Measurements from ENCODE around the gene RASSF4.

Gene RASSF4

GRCh38 chr10:44949127-44949802, 10.3 kb upstream of the RASSF4 start:
- no peak for DNase-seq

- no peak for DNase-seq
Observed at GRCh38 chr10:44949915-44950314, 9.7 kb upstream of the RASSF4 start.

- no peak for DNase-seq
Observed at GRCh38 chr10:44950326-44951225, 9.0 kb upstream of the RASSF4 start.

GRCh38 chr10:44951576-44952226, 7.9 kb upstream of the RASSF4 start:
- DNase-seq = no peak

- no peak for DNase-seq
Observed at GRCh38 chr10:44952779-44953231, 6.8 kb upstream of the RASSF4 start.

- no peak for DNase-seq
Observed at GRCh38 chr10:44954042-44954441, 5.6 kb upstream of the RASSF4 start.

GRCh38 chr10:44954962-44955361, 4.6 kb upstream of the RASSF4 start:
- no peak for DNase-seq

GRCh38 chr10:44955413-44956070, 4.1 kb upstream of the RASSF4 start:
- DNase-seq = no peak

GRCh38 chr10:44956226-44956625, 3.4 kb upstream of the RASSF4 start:
- DNase-seq = no peak

- DNase-seq = no peak
Observed at GRCh38 chr10:44956717-44957706, 2.6 kb upstream of the RASSF4 start.

- DNase-seq = no peak
Observed at GRCh38 chr10:44958196-44958897, 1.3 kb upstream of the RASSF4 start.

GRCh38 chr10:44958898-44959246, 730 bp upstream of the RASSF4 start:
- no peak for DNase-seq

GRCh38 chr10:44960088-44960460, 472 bp downstream of the RASSF4 start:
- DNase-seq = no peak

GRCh38 chr10:44960482-44961229, 1.1 kb downstream of the RASSF4 start:
- no peak for DNase-seq

- DNase-seq = no peak
Observed at GRCh38 chr10:44961230-44961571, 1.6 kb downstream of the RASSF4 start.

- no peak for DNase-seq
Observed at GRCh38 chr10:44961931-44962750, 2.5 kb downstream of the RASSF4 start.

- no peak for DNase-seq
Observed at GRCh38 chr10:44962870-44963738, 3.5 kb downstream of the RASSF4 start.

- no peak for DNase-seq
Observed at GRCh38 chr10:44963772-44964633, 4.4 kb downstream of the RASSF4 start.

All from NCI-H2029 treated with DMSO at 0.1 percent for 48 hours (cell line).